SK-N-SH (cell line): Measurements from ENCODE around the gene RRM1. TPM values are rescaled to one million over a fixed set of nuclear protein-coding genes. Genes with fewer than 3 reads are reported as not detected.
"Not testable (repeated sequence)": the region's sequence is repeated elsewhere in the genome, so short reads cannot be mapped to it uniquely, and the experiment has no call there.

ENCODE experiments used
- CTCF ChIA-PET: fragments of 300-600, 350-600 bp; formaldehyde crosslinking; extraction: SDS; loops from one replicate; lab custom pipeline; 2021; lab: Yijun Ruan, JAX
- POLR2A ChIA-PET: fragments of 350-600 bp; sonication (Branson Sonifier 250); formaldehyde crosslinking; extraction: SDS; loops from one replicate; lab custom pipeline; 2020; ENCODE audit warnings: antibody characterized with exemption, inconsistent platforms; lab: Yijun Ruan, JAX
- DNase-seq: peaks from one replicate; pipeline ENCODE4 v3.0.0; 2012
- H2AFZ ChIP-seq: fragments of 200-600 bp; sonication (generic); 2 replicates; pipeline ENCODE4 v1.8.1; 2016; ENCODE audit warnings: antibody characterized with exemption, mild to moderate bottlenecking, low read depth
- H3F3A ChIP-seq: fragments of 200-600 bp; sonication (generic); replicated peaks from 2 replicates; pipeline ENCODE3; 2016; ENCODE audit warnings: antibody characterized with exemption, mild to moderate bottlenecking; ENCODE audit not compliant: insufficient read depth
- H3K27ac ChIP-seq, 2 experiments: fragments of 200-500 bp in 1 of 2; fragments of 200-600 bp in 1 of 2; sonication (Bioruptor generic) in 1 of 2; sonication (generic), shearing (Covaris generic) in 1 of 2; 2 replicates each; pipeline versions ENCODE4 v1.5.1 to v1.6.1; 2014 to 2016; ENCODE audit warnings: low read depth in 2 of 2, inconsistent platforms in 1 of 2, low read length in 1 of 2, mild to moderate bottlenecking in 1 of 2, mixed read lengths in 1 of 2
- H3K27me3 ChIP-seq: fragments of 200-600 bp; sonication (generic), shearing (Covaris generic); 2 replicates; pipeline ENCODE4 v1.6.1; 2016; ENCODE audit warnings: mixed run types; ENCODE audit not compliant: insufficient read depth
- H3K36me3 ChIP-seq, 2 experiments: fragments of 200-500 bp in 1 of 2; fragments of 200-600 bp in 1 of 2; sonication (Bioruptor generic) in 1 of 2; sonication (generic) in 1 of 2; replicated peaks in 1 of 2; 2 replicates each; pipeline versions ENCODE3 to v1.5.1; 2014 to 2016; ENCODE audit warnings: low read length in 1 of 2, mild to moderate bottlenecking in 1 of 2; ENCODE audit not compliant: insufficient read depth in 2 of 2, control insufficient read depth in 1 of 2
- H3K4me1 ChIP-seq, 2 experiments: fragments of 200-500 bp in 1 of 2; fragments of 200-600 bp in 1 of 2; sonication (Bioruptor generic) in 1 of 2; sonication (generic), shearing (Covaris generic) in 1 of 2; 2 replicates each; pipeline versions ENCODE4 v1.5.1 to v1.6.1; 2014 to 2016; ENCODE audit warnings: low read depth in 1 of 2, low read length in 1 of 2, mixed run types in 1 of 2; ENCODE audit not compliant: insufficient read depth in 2 of 2, control insufficient read depth in 1 of 2
- H3K4me2 ChIP-seq: fragments of 200-600 bp; sonication (generic), shearing (Covaris generic); 2 replicates; pipeline ENCODE4 v1.6.1; 2017; ENCODE audit warnings: mixed run types
- H3K4me3 ChIP-seq, 2 experiments: fragments of 200-500 bp in 1 of 2; fragments of 200-600 bp in 1 of 2; sonication (Bioruptor generic) in 1 of 2; sonication (generic), shearing (Covaris generic) in 1 of 2; 2 replicates each; pipeline versions ENCODE4 v1.5.1 to v1.8.1; 2014 to 2016; ENCODE audit warnings: low read depth in 2 of 2, inconsistent platforms in 1 of 2, low read length in 1 of 2, mild to moderate bottlenecking in 1 of 2, mixed read lengths in 1 of 2, moderate library complexity in 1 of 2
- H3K79me2 ChIP-seq: fragments of 200-600 bp; sonication (generic); 2 replicates; pipeline ENCODE4 v1.8.1; 2017; ENCODE audit warnings: mild to moderate bottlenecking; ENCODE audit not compliant: insufficient read depth
- H3K9ac ChIP-seq: fragments of 200-600 bp; sonication (generic); 2 replicates; pipeline ENCODE4 v1.6.1; 2017; ENCODE audit warnings: mixed run types
- H3K9me2 ChIP-seq: fragments of 200-600 bp; sonication (generic); 2 replicates; pipeline ENCODE4 v1.6.1; 2017; ENCODE audit warnings: mixed run types
- H3K9me3 ChIP-seq: fragments of 200-600 bp; sonication (generic); 2 replicates; pipeline ENCODE4 v1.6.1; 2017; ENCODE audit warnings: mixed run types, mild to moderate bottlenecking, moderate library complexity
- H4K20me1 ChIP-seq: fragments of 200-600 bp; sonication (generic); 2 replicates; pipeline ENCODE4 v1.6.1; 2017; ENCODE audit warnings: mild to moderate bottlenecking, mixed run types; ENCODE audit not compliant: insufficient read depth
- CHD2 ChIP-seq: fragments of 150-350 bp; IDR thresholded peaks from 2 replicates; pipeline ENCODE4 v1.6.1; 2018; ENCODE audit warnings: low read length; ENCODE audit not compliant: partially characterized antibody
- ELF1 ChIP-seq: IDR thresholded peaks from 2 replicates; pipeline ENCODE4 v1.4.0; 2012
- FOXJ3 ChIP-seq: sonication (generic); formaldehyde crosslinking; IDR thresholded peaks from 2 replicates; pipeline ENCODE4 v1.5.1; 2020; ENCODE audit warnings: mild to moderate bottlenecking, missing genetic modification reagents
- FOXM1 ChIP-seq: IDR thresholded peaks from 2 replicates; pipeline ENCODE4 v1.4.0; 2012; ENCODE audit warnings: low read depth, mild to moderate bottlenecking
- GATA2 ChIP-seq: sonication (generic); formaldehyde crosslinking; IDR thresholded peaks from 2 replicates; pipeline ENCODE4 v1.5.0; 2020; ENCODE audit warnings: mild to moderate bottlenecking, missing genetic modification reagents
- IRF3 ChIP-seq: fragments of 150-350 bp; IDR thresholded peaks from 2 replicates; pipeline ENCODE4 v1.6.1; 2016; ENCODE audit warnings: mild to moderate bottlenecking, low read depth, low read length
- JUND ChIP-seq: IDR thresholded peaks from 2 replicates; pipeline ENCODE4 v1.4.0; 2012
- NFIC ChIP-seq: IDR thresholded peaks from 2 replicates; pipeline ENCODE4 v1.4.0; 2012; ENCODE audit warnings: borderline replicate concordance
- NRF1 ChIP-seq: IDR thresholded peaks from 2 replicates; pipeline ENCODE4 v1.6.1; 2012; ENCODE audit warnings: low read depth, mild to moderate bottlenecking, low read length
- POLR2AphosphoS5 ChIP-seq: IDR thresholded peaks from 2 replicates; pipeline ENCODE4 v1.6.1; 2012; ENCODE audit warnings: low read depth, low read length
- RCOR1 ChIP-seq: fragments of 150-350 bp; IDR thresholded peaks from 2 replicates; pipeline ENCODE4 v1.6.1; 2017; ENCODE audit warnings: antibody characterized with exemption, low read length
- RXRA ChIP-seq: IDR thresholded peaks from 2 replicates; pipeline ENCODE4 v1.4.0; 2012; ENCODE audit warnings: low read depth, mild to moderate bottlenecking, borderline replicate concordance
- TAF1 ChIP-seq: IDR thresholded peaks from 2 replicates; pipeline ENCODE4 v1.6.1; 2012; ENCODE audit warnings: low read depth, mild to moderate bottlenecking, low read length, moderate library complexity, borderline replicate concordance
- USF2 ChIP-seq: fragments of 150-350 bp; IDR thresholded peaks from 2 replicates; pipeline ENCODE4 v1.6.1; 2017; ENCODE audit warnings: antibody characterized with exemption, low read length, low read depth, borderline replicate concordance
- ZBTB33 ChIP-seq: IDR thresholded peaks from 2 replicates; pipeline ENCODE4 v1.4.0; 2012; ENCODE audit warnings: low read depth, borderline replicate concordance
- WGBS: methylation state at CpG from one replicate; pipeline ENCODE4 v1.1.6; 2017; ENCODE audit warnings: low lambda C conversion rate; 5-methylcytosine and 5-hydroxymethylcytosine counted together
- polyA plus RNA-seq, 3 experiments: library from polyadenylated mRNA; depleted of rRNA; stranded (reverse); fragments of >200 nt; gene quantifications; 2 replicates each; pipeline ENCODE4 v1.2.3, GENCODE V29; 2012

Gene RRM1
- polyA plus RNA-seq, 1 of the 3 experiments (the other 2 are of a cell fraction) = 28.2 TPM

GRCh38 chr11:4158818-4159217 is 64.2 kb downstream of the RRM1 start:
- H3K4me1 ChIP-seq, H3K9ac ChIP-seq, H3F3A ChIP-seq, H4K20me1 ChIP-seq, H3K27me3 ChIP-seq, H3K4me3 ChIP-seq, DNase-seq, H3K9me2 ChIP-seq, H3K9me3 ChIP-seq, H3K79me2 ChIP-seq, CTCF ChIA-PET, POLR2A ChIA-PET, H2AFZ ChIP-seq, H3K36me3 ChIP-seq, H3K4me2 ChIP-seq, H3K27ac ChIP-seq: not testable (repeated sequence)
- 65% methylated on average over 1 of the region's 1 CpG for WGBS

- ChIA-PET POLR2A (no interaction called here), CTCF (no interaction called here)
- H3K4me2 ChIP-seq = no peak overlapping the region
Measured at GRCh38 chr11:4161305-4161704, 66.7 kb downstream of the RRM1 start.

More at GRCh38 chr11:4161305-4161704, 66.7 kb downstream of the RRM1 start:
- no peak overlapping the region for H3K27ac ChIP-seq
- no peaks in the 10 kb centered on the region for H4K20me1 ChIP-seq
- DNase-seq = no peak
- H3K27me3 ChIP-seq = no peaks in the 10 kb centered on the region; the same call in 1 of the 2 replicates
- no peaks in the 10 kb centered on the region; a peak in 1 of 4 replicates for H3K4me1 ChIP-seq
- H3K9me3 ChIP-seq = no peaks in the 10 kb centered on the region
- no peaks in the 10 kb centered on the region for H3K36me3 ChIP-seq
- no peak for TF ChIP-seq USF2
- no peak for TF ChIP-seq ELF1
- no peak for TF ChIP-seq JUND
- no peak for TF ChIP-seq FOXM1
- TF ChIP-seq NRF1 = no peak
- no peak for TF ChIP-seq CHD2
- no peak for TF ChIP-seq FOXJ3 (CRISPR knock-in tag)
- no peak for TF ChIP-seq GATA2 (CRISPR knock-in tag)
- TF ChIP-seq POLR2AphosphoS5 = no peak
- no peak for TF ChIP-seq IRF3
- no peak for TF ChIP-seq ZBTB33
- TF ChIP-seq RCOR1 = no peak
- no peak for TF ChIP-seq RXRA
- TF ChIP-seq TAF1 = no peak
- TF ChIP-seq NFIC = no peak
- TF ChIP-seq, all 33 proteins: peak for 0
- H3K79me2 ChIP-seq = no peaks in the 10 kb centered on the region
- no peak overlapping the region for H3K9ac ChIP-seq
- 0% methylated on average over 1 of the region's 1 CpG for WGBS
- H3K4me3 ChIP-seq = no peak overlapping the region
- H2AFZ ChIP-seq = no peak overlapping the region
- H3K9me2 ChIP-seq = no peaks in the 10 kb centered on the region
- no peaks in the 10 kb centered on the region for H3F3A ChIP-seq
